Measurements from ENCODE around the gene KRR1. TPM values are rescaled to one million over a fixed set of nuclear protein-coding genes. Genes with fewer than 3 reads are reported as not detected.
"Not testable (repeated sequence)": the region's sequence is repeated elsewhere in the genome, so short reads cannot be mapped to it uniquely, and the experiment has no call there.

The KRR1 gene
- total RNA-seq, 1 experiment from 2014 or later: 63.8 TPM

DNA sequence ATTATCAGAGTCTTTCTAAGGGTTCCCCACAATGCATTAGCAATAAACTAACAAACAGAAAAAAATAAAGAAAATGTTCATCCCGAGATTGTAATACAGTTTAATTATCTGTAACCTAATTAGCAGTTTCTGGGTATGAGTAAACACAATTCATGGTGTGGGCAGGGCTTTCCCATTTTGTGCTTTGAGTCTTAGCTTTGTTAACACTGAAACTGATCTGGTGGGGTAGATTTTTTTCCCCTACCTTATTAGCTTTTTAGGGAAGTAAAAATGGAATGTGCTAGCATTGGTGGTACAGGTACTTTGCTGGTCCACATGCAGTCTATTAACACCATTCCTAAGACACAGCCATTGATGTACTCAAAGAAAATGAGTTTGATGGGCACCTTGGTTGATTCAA, 18.4 kb upstream of the KRR1 start:
- no peaks in the 10 kb centered on the region for H3K27me3 ChIP-seq (ENCODE audit: low read length)

DNA sequence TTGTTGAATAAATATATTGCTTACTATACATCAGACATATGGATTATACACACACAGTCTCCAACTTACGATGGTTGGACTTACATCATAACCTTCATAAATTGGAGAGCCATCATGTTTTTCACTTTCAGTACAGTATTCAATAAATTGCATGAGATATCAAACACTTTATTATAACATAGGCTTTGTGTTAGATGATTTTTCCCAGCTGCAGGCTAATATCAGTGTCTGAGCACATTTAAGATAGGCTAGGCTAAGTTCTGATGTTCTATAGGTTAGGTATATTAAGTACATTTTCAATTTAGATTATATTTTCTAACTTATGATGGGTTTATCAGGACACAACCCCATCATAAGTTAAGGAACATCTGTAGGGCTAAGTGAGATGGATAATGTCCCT, 17.9 kb upstream of the KRR1 start:
- Histone ChIP-seq H2AFZ (ENCODE audit: low read length) (no peak overlapping the region), H4K20me1 (ENCODE audit: insufficient read depth, low read depth, low read length) (no peaks in the 10 kb centered on the region), H3K79me2 (ENCODE audit: low read length) (no peaks in the 10 kb centered on the region), H3K4me2 (ENCODE audit: low read depth, low read length, poor library complexity, severe bottlenecking) (no peak overlapping the region), H3K36me3 (ENCODE audit: insufficient read depth, low read length) (no peaks in the 10 kb centered on the region), H3K4me3 (ENCODE audit: low read length) (no peak overlapping the region), H3K9me3 (ENCODE audit: low read length) (no peaks in the 10 kb centered on the region), H3K9ac (ENCODE audit: low read length) (no peak overlapping the region), H3K27me3 (ENCODE audit: low read length) (no peaks in the 10 kb centered on the region), H3K9me2 (replicated peaks; ENCODE audit: insufficient read depth, low read length) (no peaks in the 10 kb centered on the region), H3K4me1 (ENCODE audit: low read length) (peaks cover 47% of the 10 kb centered on the region), H3K27ac (ENCODE audit: low read length) (peak overlapping the region; percentile 82; the same call in 1 of the 2 replicates)
- no peak for DNase-seq

More for the DNA sequence above, 18.4 kb upstream of the KRR1 start:
- H3K9ac ChIP-seq (ENCODE audit: low read length): no peak overlapping the region
- H3K4me1 ChIP-seq (ENCODE audit: low read length): peaks cover 43% of the 10 kb centered on the region
- no peak overlapping the region for H3K27ac ChIP-seq (ENCODE audit: low read length)
- H3K79me2 ChIP-seq (ENCODE audit: low read length): no peaks in the 10 kb centered on the region
- H4K20me1 ChIP-seq (ENCODE audit: insufficient read depth, low read depth, low read length): no peaks in the 10 kb centered on the region
- no peaks in the 10 kb centered on the region for H3K36me3 ChIP-seq (ENCODE audit: insufficient read depth, low read length)
- no peaks in the 10 kb centered on the region for H3K9me3 ChIP-seq (ENCODE audit: low read length)
- no peak overlapping the region for H3K4me2 ChIP-seq (ENCODE audit: low read depth, low read length, poor library complexity, severe bottlenecking)
- H3K9me2 ChIP-seq (replicated peaks; ENCODE audit: insufficient read depth, low read length): no peaks in the 10 kb centered on the region
- no peak overlapping the region for H2AFZ ChIP-seq (ENCODE audit: low read length)
- no peak overlapping the region for H3K4me3 ChIP-seq (ENCODE audit: low read length)
- DNase-seq: no peak

DNA sequence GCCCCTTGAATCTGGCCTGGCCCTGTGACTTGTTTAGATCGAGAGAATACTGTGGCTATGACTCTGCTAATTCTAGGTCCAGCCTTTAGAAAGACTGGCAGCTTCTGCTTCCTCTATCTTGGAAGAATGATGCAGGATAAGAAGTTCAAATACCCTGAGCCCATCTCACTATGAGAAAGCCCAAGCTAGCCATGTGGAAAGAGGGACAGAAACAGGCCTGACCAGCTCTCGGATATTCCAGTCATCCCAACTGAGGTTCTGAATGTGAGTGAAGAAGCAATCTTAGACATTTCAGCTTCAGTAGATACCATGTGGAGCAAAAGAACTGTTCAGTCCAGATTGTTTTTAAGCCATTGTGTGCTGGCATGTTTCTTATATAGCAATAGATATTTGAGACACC, 17.3 kb upstream of the KRR1 start:
- H3K27ac ChIP-seq (ENCODE audit: low read length): peak overlapping the region; percentile 82
- peak overlapping the region; percentile 46 for H2AFZ ChIP-seq (ENCODE audit: low read length)
- no peaks in the 10 kb centered on the region for H3K79me2 ChIP-seq (ENCODE audit: low read length)
- H3K4me1 ChIP-seq (ENCODE audit: low read length): peaks cover 47% of the 10 kb centered on the region
- no peaks in the 10 kb centered on the region for H4K20me1 ChIP-seq (ENCODE audit: insufficient read depth, low read depth, low read length)
- no peak overlapping the region for H3K4me3 ChIP-seq (ENCODE audit: low read length)
- peak overlapping the region; percentile 76 for H3K4me2 ChIP-seq (ENCODE audit: low read depth, low read length, poor library complexity, severe bottlenecking)
- no peak for DNase-seq
- no peaks in the 10 kb centered on the region for H3K9me3 ChIP-seq (ENCODE audit: low read length)
- H3K27me3 ChIP-seq (ENCODE audit: low read length): no peaks in the 10 kb centered on the region
- H3K36me3 ChIP-seq (ENCODE audit: insufficient read depth, low read length): no peaks in the 10 kb centered on the region
- H3K9me2 ChIP-seq (replicated peaks; ENCODE audit: insufficient read depth, low read length): no peaks in the 10 kb centered on the region
- H3K9ac ChIP-seq (ENCODE audit: low read length): peak overlapping the region; percentile 16; the same call in 1 of the 2 replicates

DNA sequence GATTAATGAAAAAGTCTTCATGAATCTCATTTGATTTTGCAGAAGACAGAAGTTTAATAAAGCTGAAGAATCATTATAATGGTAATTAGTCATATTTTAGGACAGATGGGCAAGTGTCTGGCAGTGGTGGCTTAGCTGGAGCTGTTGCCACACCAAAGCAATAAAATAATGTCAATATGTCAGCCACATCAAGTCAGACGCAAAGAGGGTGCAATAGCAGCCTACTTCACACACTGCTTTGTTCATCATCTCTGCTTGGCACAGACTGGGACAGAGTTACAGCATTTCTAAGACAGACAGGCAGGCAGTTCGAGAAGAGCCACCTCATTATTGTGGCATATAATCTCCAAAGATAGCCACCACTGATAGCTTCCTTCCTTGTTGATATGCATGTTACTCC, 16.9 kb upstream of the KRR1 start:
- H3K9ac ChIP-seq (ENCODE audit: low read length): peak overlapping the region; percentile 16; the same call in 1 of the 2 replicates

DNA sequence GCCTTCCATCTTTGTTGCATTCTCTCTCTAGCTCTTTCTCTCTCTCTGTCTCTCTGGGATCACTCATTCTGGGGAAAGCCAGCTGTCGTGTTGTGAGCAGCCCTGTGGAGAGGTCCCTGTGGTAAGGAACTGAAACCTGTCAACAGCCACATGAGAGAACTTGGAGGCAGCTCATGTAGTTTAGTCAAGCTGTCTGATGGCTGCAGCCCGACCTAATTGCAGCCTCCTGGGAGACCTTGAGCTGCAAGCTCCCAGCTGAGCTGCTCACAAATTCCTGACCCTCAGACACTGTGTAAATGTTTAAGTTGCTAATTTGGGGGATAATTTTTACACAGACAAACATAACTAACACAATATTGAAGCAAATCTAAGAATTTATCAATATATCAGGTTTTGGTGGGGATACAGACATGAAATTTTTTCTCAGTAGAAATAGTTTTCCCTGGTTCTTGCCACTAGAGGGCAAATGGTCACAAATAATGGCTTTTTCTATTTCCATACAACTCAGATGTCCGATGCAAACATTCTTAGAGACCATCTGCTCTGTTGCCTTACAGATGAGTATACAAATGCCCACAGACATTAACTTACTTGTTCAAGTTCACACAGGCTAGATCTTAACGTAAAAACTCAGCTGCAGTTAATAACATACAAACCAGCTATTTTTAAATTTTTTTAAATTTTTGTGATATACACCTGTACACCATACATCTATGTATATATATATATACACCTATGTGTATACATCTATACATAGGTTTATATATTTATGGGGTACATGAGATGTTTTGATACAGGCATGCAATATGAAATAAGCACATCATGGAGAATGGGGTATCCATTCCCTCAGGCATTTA, 15.5 kb upstream of the KRR1 start:
- Histone ChIP-seq H3K9me3 (ENCODE audit: low read length) (no peaks in the 10 kb centered on the region), H2AFZ (ENCODE audit: low read length) (peak overlapping the region; percentile 92), H3K79me2 (ENCODE audit: low read length) (no peaks in the 10 kb centered on the region), H3K4me3 (ENCODE audit: low read length) (peak overlapping the region; percentile 51; the same call in 1 of the 2 replicates), H4K20me1 (ENCODE audit: insufficient read depth, low read depth, low read length) (no peaks in the 10 kb centered on the region), H3K36me3 (ENCODE audit: insufficient read depth, low read length) (no peaks in the 10 kb centered on the region), H3K27ac (ENCODE audit: low read length) (peak overlapping the region; percentile 82), H3K9ac (ENCODE audit: low read length) (peak overlapping the region; percentile 39), H3K27me3 (ENCODE audit: low read length) (no peaks in the 10 kb centered on the region), H3K9me2 (replicated peaks; ENCODE audit: insufficient read depth, low read length) (no peaks in the 10 kb centered on the region), H3K4me2 (ENCODE audit: low read depth, low read length, poor library complexity, severe bottlenecking) (peak overlapping the region; percentile 76), H3K4me1 (ENCODE audit: low read length) (peaks cover 47% of the 10 kb centered on the region)
- DNase-seq: peak; percentile 89

More for the DNA sequence above, 16.9 kb upstream of the KRR1 start:
- H3K27me3 ChIP-seq (ENCODE audit: low read length): no peaks in the 10 kb centered on the region
- no peaks in the 10 kb centered on the region for H3K9me2 ChIP-seq (replicated peaks; ENCODE audit: insufficient read depth, low read length)
- peak overlapping the region; percentile 76 for H3K4me2 ChIP-seq (ENCODE audit: low read depth, low read length, poor library complexity, severe bottlenecking)
- peaks cover 47% of the 10 kb centered on the region for H3K4me1 ChIP-seq (ENCODE audit: low read length)
- H3K9me3 ChIP-seq (ENCODE audit: low read length): no peaks in the 10 kb centered on the region
- no peaks in the 10 kb centered on the region for H4K20me1 ChIP-seq (ENCODE audit: insufficient read depth, low read depth, low read length)
- peak overlapping the region; percentile 46 for H2AFZ ChIP-seq (ENCODE audit: low read length)
- no peak overlapping the region for H3K4me3 ChIP-seq (ENCODE audit: low read length)
- no peaks in the 10 kb centered on the region for H3K36me3 ChIP-seq (ENCODE audit: insufficient read depth, low read length)
- peak overlapping the region; percentile 82 for H3K27ac ChIP-seq (ENCODE audit: low read length)
- no peaks in the 10 kb centered on the region for H3K79me2 ChIP-seq (ENCODE audit: low read length)
- no peak for DNase-seq

DNA sequence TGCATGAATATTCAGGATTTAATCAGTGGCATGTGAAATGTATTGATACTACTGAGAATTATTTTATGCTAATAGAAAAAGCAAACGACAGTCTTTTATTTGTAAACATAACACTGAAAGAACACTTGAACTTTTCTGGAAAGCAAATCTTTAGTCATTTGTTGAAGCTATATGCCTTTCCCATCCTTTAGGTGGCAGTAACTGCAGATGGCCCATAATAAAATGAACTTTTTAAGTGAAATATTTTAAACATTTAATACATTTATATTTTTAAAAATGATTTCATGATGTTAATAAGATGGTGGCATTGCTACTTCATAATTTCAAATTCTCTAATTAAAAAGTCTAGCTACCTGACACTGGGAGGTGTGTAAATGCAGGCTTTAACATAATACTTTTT, 13.9 kb upstream of the KRR1 start:
- peak overlapping the region; percentile 76; the same call in 1 of the 2 replicates for H2AFZ ChIP-seq (ENCODE audit: low read length)
- no peaks in the 10 kb centered on the region for H3K9me3 ChIP-seq (ENCODE audit: low read length)
- H3K79me2 ChIP-seq (ENCODE audit: low read length): no peaks in the 10 kb centered on the region
- H3K36me3 ChIP-seq (ENCODE audit: insufficient read depth, low read length): no peaks in the 10 kb centered on the region
- peaks cover 47% of the 10 kb centered on the region for H3K4me1 ChIP-seq (ENCODE audit: low read length)
- no peaks in the 10 kb centered on the region for H4K20me1 ChIP-seq (ENCODE audit: insufficient read depth, low read depth, low read length)
- H3K9me2 ChIP-seq (replicated peaks; ENCODE audit: insufficient read depth, low read length): no peaks in the 10 kb centered on the region
- H3K9ac ChIP-seq (ENCODE audit: low read length): no peak overlapping the region; the same call in 1 of the 2 replicates
- DNase-seq: no peak
- peak overlapping the region; percentile 76 for H3K4me2 ChIP-seq (ENCODE audit: low read depth, low read length, poor library complexity, severe bottlenecking)
- no peak overlapping the region for H3K4me3 ChIP-seq (ENCODE audit: low read length)
- H3K27ac ChIP-seq (ENCODE audit: low read length): peak overlapping the region; percentile 82; the same call in 1 of the 2 replicates
- no peaks in the 10 kb centered on the region for H3K27me3 ChIP-seq (ENCODE audit: low read length)

DNA sequence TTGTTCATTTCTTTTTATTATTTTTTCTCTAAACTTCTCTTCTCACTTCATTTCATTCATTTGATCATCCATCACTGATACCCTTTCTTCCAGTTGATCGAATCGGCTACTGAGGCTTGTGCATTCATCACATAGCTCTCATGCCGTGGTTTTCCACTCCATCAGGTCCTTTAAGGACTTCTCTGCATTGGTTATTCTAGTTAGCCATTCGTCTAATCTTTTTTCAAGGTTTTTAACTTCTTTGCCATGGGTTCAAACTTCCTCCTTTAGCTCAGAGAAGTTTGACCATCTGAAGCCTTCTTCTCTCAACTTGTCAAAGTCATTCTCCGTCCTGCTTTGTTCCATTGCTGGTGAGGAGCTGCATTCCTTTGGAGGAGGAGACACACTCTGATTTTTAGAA, 10.7 kb upstream of the KRR1 start:
- H4K20me1 ChIP-seq (ENCODE audit: insufficient read depth, low read depth, low read length): not testable (repeated sequence)

DNA sequence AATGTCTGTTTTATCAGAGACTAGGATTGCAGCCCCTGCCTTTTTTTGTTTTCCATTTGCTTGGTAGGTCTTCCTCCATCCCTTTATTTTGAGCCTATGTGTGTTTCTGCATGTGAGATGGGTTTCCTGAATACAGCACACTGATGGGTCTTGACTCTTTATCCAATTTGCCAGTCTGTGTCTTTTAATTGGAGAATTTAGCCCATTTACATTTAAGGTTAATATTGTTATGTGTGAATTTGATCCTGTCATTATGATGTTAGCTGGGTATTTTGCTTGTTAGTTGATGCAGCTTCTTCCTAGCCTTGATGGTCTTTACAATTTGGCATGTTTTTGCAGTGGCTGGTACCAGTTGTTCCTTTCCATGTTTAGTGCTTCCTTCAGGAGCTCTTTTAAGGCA, 9.8 kb upstream of the KRR1 start:
- not testable (repeated sequence) for H3K36me3 ChIP-seq (ENCODE audit: insufficient read depth, low read length); H3K4me2 ChIP-seq (ENCODE audit: low read depth, low read length, poor library complexity, severe bottlenecking); H3K4me3 ChIP-seq (ENCODE audit: low read length); H4K20me1 ChIP-seq (ENCODE audit: insufficient read depth, low read depth, low read length); H3K9me2 ChIP-seq (replicated peaks; ENCODE audit: insufficient read depth, low read length); H3K79me2 ChIP-seq (ENCODE audit: low read length); H3K27ac ChIP-seq (ENCODE audit: low read length); DNase-seq; H2AFZ ChIP-seq (ENCODE audit: low read length); H3K9me3 ChIP-seq (ENCODE audit: low read length); H3K9ac ChIP-seq (ENCODE audit: low read length); H3K27me3 ChIP-seq (ENCODE audit: low read length)
- peaks cover 17% of the 10 kb centered on the region for H3K4me1 ChIP-seq (ENCODE audit: low read length)

More for the DNA sequence above, 10.7 kb upstream of the KRR1 start:
- DNase-seq; H3K79me2 ChIP-seq (ENCODE audit: low read length); H3K27me3 ChIP-seq (ENCODE audit: low read length); H3K27ac ChIP-seq (ENCODE audit: low read length); H3K9me2 ChIP-seq (replicated peaks; ENCODE audit: insufficient read depth, low read length); H3K4me2 ChIP-seq (ENCODE audit: low read depth, low read length, poor library complexity, severe bottlenecking); H3K9ac ChIP-seq (ENCODE audit: low read length); H3K4me3 ChIP-seq (ENCODE audit: low read length); H3K36me3 ChIP-seq (ENCODE audit: insufficient read depth, low read length); H2AFZ ChIP-seq (ENCODE audit: low read length); H3K9me3 ChIP-seq (ENCODE audit: low read length): not testable (repeated sequence)
- H3K4me1 ChIP-seq (ENCODE audit: low read length): peaks cover 26% of the 10 kb centered on the region
